KMS-11 (cell line): ENCODE results near the gene RIPOR2.

ENCODE experiments used
- H2AFZ ChIP-seq: fragments of 200-600 bp; sonication (generic); 2 replicates; pipeline ENCODE4 v1.6.1; 2016; ENCODE audit warnings: antibody characterized with exemption, mixed run types, low read depth
- H3K27ac ChIP-seq: fragments of 200-600 bp; sonication (generic); 2 replicates; pipeline ENCODE4 v1.6.1; 2016; ENCODE audit warnings: mild to moderate bottlenecking, mixed run types
- H3K27me3 ChIP-seq: fragments of 200-600 bp; sonication (generic); 2 replicates; pipeline ENCODE4 v1.6.1; 2017; ENCODE audit warnings: mild to moderate bottlenecking, low read depth, mixed run types, moderate library complexity; ENCODE audit not compliant: insufficient read depth
- H3K36me3 ChIP-seq: fragments of 200-600 bp; sonication (generic); 2 replicates; pipeline ENCODE4 v1.6.1; 2017; ENCODE audit warnings: mild to moderate bottlenecking, mixed run types; ENCODE audit not compliant: insufficient read depth
- H3K4me1 ChIP-seq: fragments of 200-600 bp; sonication (generic); 2 replicates; pipeline ENCODE4 v1.6.1; 2016; ENCODE audit warnings: mild to moderate bottlenecking, low read depth, mixed run types; ENCODE audit not compliant: poor library complexity, severe bottlenecking
- H3K4me2 ChIP-seq: fragments of 200-600 bp; sonication (generic); 2 replicates; pipeline ENCODE4 v1.7.0; 2016; ENCODE audit warnings: mild to moderate bottlenecking, mixed run types
- H3K4me3 ChIP-seq: fragments of 200-600 bp; sonication (generic); IDR thresholded peaks from 2 replicates; pipeline ENCODE4 v1.6.1; 2017; ENCODE audit warnings: low read depth, low read length, mixed read lengths; ENCODE audit not compliant: insufficient read depth
- H3K79me2 ChIP-seq: fragments of 200-600 bp; sonication (generic); 2 replicates; pipeline ENCODE4 v1.6.1; 2016; ENCODE audit warnings: low read depth, mixed run types; ENCODE audit not compliant: insufficient read depth
- H3K9ac ChIP-seq: fragments of 200-600 bp; sonication (generic); 2 replicates; pipeline ENCODE4 v1.6.1; 2016; ENCODE audit warnings: mild to moderate bottlenecking, mixed run types
- H4K20me1 ChIP-seq: fragments of 200-600 bp; sonication (generic); 2 replicates; pipeline ENCODE4 v1.6.1; 2016; ENCODE audit warnings: mild to moderate bottlenecking, mixed run types; ENCODE audit not compliant: insufficient read depth
- TF ChIP-seq, protein P1 (sequence below): fragments of 200-600 bp; sonication (generic); conservative IDR thresholded peaks from 2 replicates; pipeline ENCODE4 v1.6.1; 2017; ENCODE audit warnings: low read depth, mild to moderate bottlenecking, antibody characterized with exemption, low read length, moderate library complexity, mixed read lengths

Gene RIPOR2

DNA sequence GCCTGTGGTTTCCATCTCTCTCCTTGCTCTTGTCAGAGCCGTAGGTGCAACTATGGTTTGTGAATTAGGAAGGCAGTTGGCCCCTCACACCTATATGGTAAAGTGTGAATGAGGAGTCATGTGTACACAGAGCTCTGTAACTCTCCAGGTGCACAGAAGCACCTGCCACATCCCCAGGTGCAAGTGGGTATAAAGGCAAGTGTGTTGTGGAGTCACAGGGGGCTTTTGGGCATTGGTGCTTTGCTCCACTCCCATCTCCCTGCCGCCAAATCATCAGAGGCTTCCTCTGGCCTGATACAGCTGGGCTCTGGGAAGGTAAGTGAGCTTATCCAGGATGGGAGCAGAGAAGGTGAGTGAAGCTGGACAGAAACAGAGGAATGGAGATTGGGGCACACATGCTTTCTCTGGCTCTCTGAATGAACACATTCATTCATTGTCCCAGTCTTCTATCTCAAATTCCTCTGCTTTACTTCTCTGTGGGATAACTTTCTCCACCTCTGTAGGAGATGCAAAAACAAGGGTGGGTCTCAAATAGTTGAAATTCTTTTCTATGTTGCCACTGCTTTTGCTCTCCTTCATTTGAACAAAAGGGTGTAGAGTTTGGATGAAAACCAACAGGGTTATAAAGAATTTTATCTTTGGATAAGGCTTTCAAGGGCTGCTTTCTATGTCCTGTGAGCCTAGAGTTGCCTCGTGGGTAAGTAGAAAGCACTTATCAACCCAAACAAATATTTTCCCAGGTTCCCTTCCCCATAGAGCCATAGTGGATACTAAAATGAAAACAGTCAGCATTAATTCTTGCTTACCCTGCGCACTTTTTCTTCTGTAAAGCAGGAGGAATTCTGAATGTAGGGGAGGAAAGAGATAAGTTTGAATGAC lies 45.0 kb upstream of the RIPOR2 start:
- H2AFZ ChIP-seq: no peak overlapping the region
- no peak overlapping the region for H3K4me2 ChIP-seq
- no peaks in the 10 kb centered on the region for H4K20me1 ChIP-seq
- no peaks in the 10 kb centered on the region for H3K27me3 ChIP-seq
- no peak overlapping the region for H3K9ac ChIP-seq
- no peaks in the 10 kb centered on the region for H3K4me1 ChIP-seq
- no peak overlapping the region for H3K4me3 ChIP-seq
- H3K79me2 ChIP-seq: no peaks in the 10 kb centered on the region
- H3K36me3 ChIP-seq: no peaks in the 10 kb centered on the region
- TF ChIP-seq, protein P1, sequence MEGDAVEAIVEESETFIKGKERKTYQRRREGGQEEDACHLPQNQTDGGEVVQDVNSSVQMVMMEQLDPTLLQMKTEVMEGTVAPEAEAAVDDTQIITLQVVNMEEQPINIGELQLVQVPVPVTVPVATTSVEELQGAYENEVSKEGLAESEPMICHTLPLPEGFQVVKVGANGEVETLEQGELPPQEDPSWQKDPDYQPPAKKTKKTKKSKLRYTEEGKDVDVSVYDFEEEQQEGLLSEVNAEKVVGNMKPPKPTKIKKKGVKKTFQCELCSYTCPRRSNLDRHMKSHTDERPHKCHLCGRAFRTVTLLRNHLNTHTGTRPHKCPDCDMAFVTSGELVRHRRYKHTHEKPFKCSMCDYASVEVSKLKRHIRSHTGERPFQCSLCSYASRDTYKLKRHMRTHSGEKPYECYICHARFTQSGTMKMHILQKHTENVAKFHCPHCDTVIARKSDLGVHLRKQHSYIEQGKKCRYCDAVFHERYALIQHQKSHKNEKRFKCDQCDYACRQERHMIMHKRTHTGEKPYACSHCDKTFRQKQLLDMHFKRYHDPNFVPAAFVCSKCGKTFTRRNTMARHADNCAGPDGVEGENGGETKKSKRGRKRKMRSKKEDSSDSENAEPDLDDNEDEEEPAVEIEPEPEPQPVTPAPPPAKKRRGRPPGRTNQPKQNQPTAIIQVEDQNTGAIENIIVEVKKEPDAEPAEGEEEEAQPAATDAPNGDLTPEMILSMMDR: no peak
- no peak overlapping the region for H3K27ac ChIP-seq

DNA sequence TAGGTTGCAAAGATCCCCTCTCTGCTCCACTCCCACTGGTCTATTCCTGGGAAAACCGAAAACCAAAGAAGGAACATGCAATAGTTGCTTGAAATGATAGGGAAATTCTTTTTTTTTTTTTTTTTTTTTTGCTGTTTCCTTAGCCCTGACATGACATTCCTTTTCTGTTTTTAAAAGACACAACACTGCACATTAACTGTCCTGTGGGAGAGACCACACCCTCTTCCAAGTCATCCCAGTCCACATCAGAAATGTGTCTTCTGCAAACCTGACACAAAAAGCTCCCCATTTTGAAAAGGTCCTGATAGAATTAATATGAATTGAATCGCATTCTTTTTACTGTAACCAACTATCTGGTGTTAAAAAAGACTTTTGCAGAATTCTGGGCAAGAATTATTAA lies 43.4 kb upstream of the RIPOR2 start:
- H3K36me3 ChIP-seq: no peaks in the 10 kb centered on the region
- H2AFZ ChIP-seq: no peak overlapping the region
- TF ChIP-seq, protein P1: no peak
- H3K4me3 ChIP-seq: no peak overlapping the region
- no peaks in the 10 kb centered on the region for H4K20me1 ChIP-seq
- H3K4me1 ChIP-seq: no peaks in the 10 kb centered on the region
- no peak overlapping the region for H3K27ac ChIP-seq
- no peaks in the 10 kb centered on the region for H3K27me3 ChIP-seq
- H3K4me2 ChIP-seq: no peak overlapping the region
- H3K9ac ChIP-seq: no peak overlapping the region
- H3K79me2 ChIP-seq: no peaks in the 10 kb centered on the region

DNA sequence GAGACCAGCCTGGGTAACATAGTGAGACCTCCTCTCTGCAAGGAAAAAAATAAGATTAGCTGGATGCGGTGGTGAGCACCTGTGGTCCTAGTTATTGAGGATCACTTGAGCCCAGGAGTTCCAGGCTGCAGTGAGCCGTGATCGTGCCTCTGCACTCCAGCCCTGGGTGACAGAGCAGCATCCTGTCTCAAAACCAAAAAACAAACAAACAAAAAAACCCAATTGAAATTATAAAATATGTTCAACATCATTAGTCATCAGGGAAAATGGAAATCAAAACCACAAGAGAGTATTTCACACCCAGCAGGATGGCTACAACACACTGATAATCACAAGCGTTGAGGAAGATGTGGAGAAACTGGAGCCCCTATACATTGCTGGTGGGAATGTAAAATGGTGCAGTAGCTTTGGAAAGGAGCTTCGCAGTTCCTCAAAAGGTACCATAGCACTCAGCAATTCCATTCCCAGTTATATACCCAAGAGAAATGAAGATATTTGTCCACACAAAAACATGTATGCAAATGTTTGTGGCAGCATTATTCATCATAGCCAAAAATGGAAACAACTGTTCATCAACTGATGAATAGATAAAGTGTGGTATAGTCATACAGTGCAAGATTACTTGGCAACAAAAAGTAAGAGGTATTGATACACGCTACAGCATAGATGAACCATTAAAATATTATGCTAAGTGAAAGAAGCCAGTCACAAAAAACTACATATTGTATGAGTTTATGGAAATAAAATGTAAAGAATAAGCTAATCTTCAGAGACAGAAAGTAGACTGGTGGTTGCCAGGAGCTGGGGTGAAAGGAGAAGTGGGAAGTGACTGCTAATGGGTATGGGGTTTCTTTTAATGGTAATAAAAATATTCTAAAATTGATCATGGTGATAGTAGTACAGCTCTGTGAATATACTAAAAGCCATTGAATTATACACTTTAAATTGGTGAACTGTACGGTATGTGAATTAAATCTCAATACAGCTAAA lies 38.7 kb upstream of the RIPOR2 start:
- Histone ChIP-seq H3K36me3 (no peaks in the 10 kb centered on the region), H3K79me2 (no peaks in the 10 kb centered on the region), H4K20me1 (no peaks in the 10 kb centered on the region), H3K4me2 (no peak overlapping the region), H3K4me1 (no peaks in the 10 kb centered on the region), H3K4me3 (no peak overlapping the region), H2AFZ (no peak overlapping the region), H3K27me3 (no peaks in the 10 kb centered on the region), H3K9ac (no peak overlapping the region), H3K27ac (no peak overlapping the region)
- TF ChIP-seq, protein P1: no peak

DNA sequence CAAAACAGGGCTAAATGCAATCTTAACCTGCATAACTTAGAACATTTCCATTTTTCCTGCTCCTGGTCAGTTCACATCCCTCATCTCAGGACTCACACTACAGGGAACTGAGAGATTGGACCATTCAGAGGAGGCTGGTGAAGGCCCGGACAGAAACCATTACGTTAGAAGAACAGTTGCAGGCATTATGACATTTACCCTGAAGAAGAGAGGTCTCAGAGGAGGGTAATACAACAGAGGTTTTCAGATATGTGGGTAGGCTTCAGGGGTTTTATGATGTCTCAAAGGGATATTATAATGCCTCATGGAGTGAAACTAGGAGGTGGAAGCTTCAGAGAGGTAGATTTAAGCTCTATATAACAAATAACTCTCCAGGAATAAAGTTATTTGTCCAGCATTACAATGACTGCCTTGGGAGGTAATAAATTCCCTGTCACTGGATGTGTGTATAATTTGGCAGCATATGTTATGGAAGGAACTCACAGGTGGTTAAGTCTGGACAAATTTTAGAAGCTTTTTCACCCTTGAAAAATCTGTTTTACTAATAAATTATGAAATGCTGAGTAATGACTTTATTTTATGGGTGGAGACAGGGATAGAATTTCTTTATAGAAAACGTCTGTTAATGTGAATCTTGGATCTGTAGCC lies 36.7 kb upstream of the RIPOR2 start:
- H3K79me2 ChIP-seq: no peaks in the 10 kb centered on the region

More for the DNA sequence above, 36.7 kb upstream of the RIPOR2 start:
- Histone ChIP-seq H3K27ac (no peak overlapping the region), H3K4me3 (no peak overlapping the region), H2AFZ (no peak overlapping the region), H3K4me2 (no peak overlapping the region), H3K9ac (no peak overlapping the region), H3K27me3 (no peaks in the 10 kb centered on the region), H3K36me3 (no peaks in the 10 kb centered on the region), H4K20me1 (no peaks in the 10 kb centered on the region), H3K4me1 (no peaks in the 10 kb centered on the region)
- TF ChIP-seq, protein P1: no peak
